ENCODE measurements around the gene RASGEF1B. TPM values are rescaled to one million over a fixed set of nuclear protein-coding genes. Genes with fewer than 3 reads are reported as not detected.

The RASGEF1B gene
- total RNA-seq, 1 experiment from 2014 or later, result 1.4 TPM

DNA sequence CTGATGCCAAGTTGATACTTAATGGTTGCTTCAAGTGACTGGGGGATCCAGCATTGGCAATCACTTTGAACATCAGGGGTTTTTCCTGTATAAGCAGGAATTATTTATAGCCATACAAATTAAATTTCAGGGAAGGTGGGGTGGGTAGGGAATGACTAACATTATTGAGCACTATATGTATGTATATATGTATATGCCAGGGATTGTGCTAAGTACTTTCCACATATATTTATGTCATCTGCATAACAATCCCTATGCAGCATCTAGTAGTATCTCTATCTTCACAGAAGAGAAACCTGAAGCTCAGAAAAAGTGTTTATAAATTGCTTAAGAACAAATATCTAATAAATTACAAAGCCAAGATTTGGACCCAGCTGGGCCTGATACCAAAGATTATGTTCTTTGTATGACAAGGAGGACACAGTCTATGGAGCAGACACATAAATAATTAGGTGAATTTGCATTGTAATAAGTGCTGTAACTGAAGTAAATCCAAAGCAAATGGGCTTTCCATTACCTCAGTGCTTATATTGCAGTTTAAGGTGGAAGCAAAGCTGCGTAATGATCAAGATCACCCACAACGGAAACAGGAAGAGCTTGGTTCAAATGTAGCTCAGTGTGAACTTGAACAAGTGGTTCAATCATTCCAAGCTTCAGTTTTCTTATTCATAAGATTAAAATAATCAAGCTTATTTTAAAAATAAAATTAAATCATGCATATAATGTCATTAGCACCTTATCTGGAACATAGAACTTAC lies 18.9 kb upstream of the RASGEF1B start:
- BruUV-seq (replicated peaks), result no TSS peak
- Histone ChIP-seq H3K79me2 (ENCODE audit: low read length) (no peaks in the 10 kb centered on the region), H3K9ac (ENCODE audit: low read length) (no peak overlapping the region), H3K4me1 (ENCODE audit: insufficient read depth, low read length) (peaks cover 14% of the 10 kb centered on the region; the same call in 1 of the 2 replicates), H3K4me3 (ENCODE audit: low read length) (no peak overlapping the region), H3K4me2 (ENCODE audit: low read length) (no peak overlapping the region), H3K36me3 (ENCODE audit: low read depth, low read length) (no peaks in the 10 kb centered on the region), H3K9me2 (replicated peaks; ENCODE audit: low read length) (no peaks in the 10 kb centered on the region), H3K9me3 (ENCODE audit: low read length) (no peaks in the 10 kb centered on the region), H4K20me1 (ENCODE audit: low read length) (no peaks in the 10 kb centered on the region), H3K27me3 (ENCODE audit: low read length) (no peaks in the 10 kb centered on the region), H3F3A (ENCODE audit: low read length, unreplicated experiment) (no peaks in the 10 kb centered on the region), H3K27ac (ENCODE audit: low read length) (no peak overlapping the region), H2AFZ (ENCODE audit: low read length) (no peak overlapping the region)
- TF ChIP-seq EZH2phosphoT487 (IDR thresholded peaks at IDR 0.05; ENCODE audit: borderline replicate concordance, low read length), result no peak
- TF ChIP-seq EZH2 (IDR thresholded peaks at IDR 0.05; ENCODE audit: low read length, unreplicated experiment), result no peak
- TF ChIP-seq, protein P1, sequence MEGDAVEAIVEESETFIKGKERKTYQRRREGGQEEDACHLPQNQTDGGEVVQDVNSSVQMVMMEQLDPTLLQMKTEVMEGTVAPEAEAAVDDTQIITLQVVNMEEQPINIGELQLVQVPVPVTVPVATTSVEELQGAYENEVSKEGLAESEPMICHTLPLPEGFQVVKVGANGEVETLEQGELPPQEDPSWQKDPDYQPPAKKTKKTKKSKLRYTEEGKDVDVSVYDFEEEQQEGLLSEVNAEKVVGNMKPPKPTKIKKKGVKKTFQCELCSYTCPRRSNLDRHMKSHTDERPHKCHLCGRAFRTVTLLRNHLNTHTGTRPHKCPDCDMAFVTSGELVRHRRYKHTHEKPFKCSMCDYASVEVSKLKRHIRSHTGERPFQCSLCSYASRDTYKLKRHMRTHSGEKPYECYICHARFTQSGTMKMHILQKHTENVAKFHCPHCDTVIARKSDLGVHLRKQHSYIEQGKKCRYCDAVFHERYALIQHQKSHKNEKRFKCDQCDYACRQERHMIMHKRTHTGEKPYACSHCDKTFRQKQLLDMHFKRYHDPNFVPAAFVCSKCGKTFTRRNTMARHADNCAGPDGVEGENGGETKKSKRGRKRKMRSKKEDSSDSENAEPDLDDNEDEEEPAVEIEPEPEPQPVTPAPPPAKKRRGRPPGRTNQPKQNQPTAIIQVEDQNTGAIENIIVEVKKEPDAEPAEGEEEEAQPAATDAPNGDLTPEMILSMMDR (conservative IDR thresholded peaks at IDR 0.05; ENCODE audit: low read depth, low read length), result no peak
- POLR2A ChIA-PET (ENCODE audit: unreplicated experiment), result no interaction called here
- intact Hi-C loops (cut with micrococcal nuclease), result no loop called here
- no peak for DNase-seq
- no peak for ATAC-seq
- CTCF ChIA-PET, result no interaction called here

GRCh38 chr4:81486502-81486901 lies 14.8 kb upstream of the RASGEF1B start:
- intact Hi-C loops (cut with micrococcal nuclease), result no loop called here
- Histone ChIP-seq H4K20me1 (ENCODE audit: low read length) (no peaks in the 10 kb centered on the region), H3K9me3 (ENCODE audit: low read length) (no peaks in the 10 kb centered on the region), H3K9ac (ENCODE audit: low read length) (no peak overlapping the region), H3K36me3 (ENCODE audit: low read depth, low read length) (no peaks in the 10 kb centered on the region), H3K4me1 (ENCODE audit: insufficient read depth, low read length) (no peaks in the 10 kb centered on the region), H3F3A (ENCODE audit: low read length, unreplicated experiment) (no peaks in the 10 kb centered on the region), H3K79me2 (ENCODE audit: low read length) (no peaks in the 10 kb centered on the region), H3K27me3 (ENCODE audit: low read length) (peaks cover 8% of the 10 kb centered on the region; the same call in 1 of the 2 replicates), H3K4me2 (ENCODE audit: low read length) (no peak overlapping the region), H3K9me2 (replicated peaks; ENCODE audit: low read length) (no peaks in the 10 kb centered on the region), H3K27ac (ENCODE audit: low read length) (no peak overlapping the region), H3K4me3 (ENCODE audit: low read length) (no peak overlapping the region), H2AFZ (ENCODE audit: low read length) (no peak overlapping the region)
- TF ChIP-seq EZH2phosphoT487 (IDR thresholded peaks at IDR 0.05; ENCODE audit: borderline replicate concordance, low read length) (no peak), EZH2 (IDR thresholded peaks at IDR 0.05; ENCODE audit: low read length, unreplicated experiment) (no peak)
- BruUV-seq (replicated peaks), result no TSS peak
- ChIA-PET CTCF (no interaction called here), POLR2A (ENCODE audit: unreplicated experiment) (no interaction called here)
- ATAC-seq (no peak), DNase-seq (no peak)

DNA sequence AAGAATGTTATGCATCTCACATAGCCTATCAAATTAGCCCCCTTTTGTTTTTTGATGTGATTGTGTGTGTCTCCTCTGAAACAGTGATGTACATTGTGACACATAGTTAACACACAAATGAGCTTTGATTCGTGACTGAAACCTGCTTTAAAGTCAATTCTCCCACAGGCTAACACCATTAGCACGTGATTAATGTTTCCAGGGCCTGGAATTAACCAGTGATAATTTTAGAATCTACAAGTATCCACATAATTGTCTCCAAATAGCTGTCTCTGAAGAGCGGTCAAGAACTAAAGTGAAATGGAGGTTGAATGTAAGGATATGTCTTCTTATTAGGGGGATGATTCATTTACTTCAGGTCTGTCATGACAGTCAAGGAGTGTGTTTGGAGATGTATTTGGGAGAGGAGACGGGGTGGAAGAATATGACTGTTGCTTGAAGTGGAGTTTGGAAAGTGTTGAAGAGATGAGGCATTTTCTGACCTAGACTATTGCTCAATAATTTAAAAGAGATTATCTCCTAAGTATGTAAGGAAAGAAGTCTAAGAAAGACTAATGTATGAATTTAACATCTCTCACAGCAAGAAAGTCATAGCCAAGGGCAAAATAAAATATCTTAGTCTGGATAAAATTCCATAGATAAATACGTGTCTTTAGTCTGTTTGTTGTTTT lies 13.7 kb upstream of the RASGEF1B start:
- ChIA-PET CTCF (no interaction called here), POLR2A (ENCODE audit: unreplicated experiment) (no interaction called here)
- H3F3A ChIP-seq (ENCODE audit: low read length, unreplicated experiment), result no peaks in the 10 kb centered on the region
- intact Hi-C loops (cut with micrococcal nuclease), result no loop called here
- no peaks in the 10 kb centered on the region for H3K4me1 ChIP-seq (ENCODE audit: insufficient read depth, low read length)
- peaks cover 12% of the 10 kb centered on the region; the same call in 1 of the 2 replicates for H3K27me3 ChIP-seq (ENCODE audit: low read length)
- BruUV-seq (replicated peaks), result no TSS peak
- H3K79me2 ChIP-seq (ENCODE audit: low read length), result no peaks in the 10 kb centered on the region
- DNase-seq (no peak), ATAC-seq (no peak)
- TF ChIP-seq EZH2 (IDR thresholded peaks at IDR 0.05; ENCODE audit: low read length, unreplicated experiment) (no peak), EZH2phosphoT487 (IDR thresholded peaks at IDR 0.05; ENCODE audit: borderline replicate concordance, low read length) (no peak)
- TF ChIP-seq, protein P1 (conservative IDR thresholded peaks at IDR 0.05; ENCODE audit: low read depth, low read length), result no peak
- no peak overlapping the region for H3K4me2 ChIP-seq (ENCODE audit: low read length)
- no peaks in the 10 kb centered on the region for H3K9me2 ChIP-seq (replicated peaks; ENCODE audit: low read length)
- H2AFZ ChIP-seq (ENCODE audit: low read length), result no peak overlapping the region
- H3K9me3 ChIP-seq (ENCODE audit: low read length), result no peaks in the 10 kb centered on the region
- no peak overlapping the region for H3K4me3 ChIP-seq (ENCODE audit: low read length)
- H3K27ac ChIP-seq (ENCODE audit: low read length), result no peak overlapping the region
- no peak overlapping the region for H3K9ac ChIP-seq (ENCODE audit: low read length)
- no peaks in the 10 kb centered on the region for H4K20me1 ChIP-seq (ENCODE audit: low read length)
- no peaks in the 10 kb centered on the region for H3K36me3 ChIP-seq (ENCODE audit: low read depth, low read length)

All from PC-3 (cell line).